SK-N-SH (cell line): ENCODE results near the gene ZDBF2. TPM values are rescaled to one million over a fixed set of nuclear protein-coding genes. Genes with fewer than 3 reads are reported as not detected.

Experiments used
- CTCF ChIA-PET: fragments of 300-600, 350-600 bp; formaldehyde crosslinking; extraction: SDS; loops from one replicate; lab custom pipeline; 2021; lab: Yijun Ruan, JAX
- POLR2A ChIA-PET: fragments of 350-600 bp; sonication (Branson Sonifier 250); formaldehyde crosslinking; extraction: SDS; loops from one replicate; lab custom pipeline; 2020; ENCODE audit warnings: antibody characterized with exemption, inconsistent platforms; lab: Yijun Ruan, JAX
- DNase-seq: peaks from one replicate; pipeline ENCODE4 v3.0.0; 2012
- H2AFZ ChIP-seq: fragments of 200-600 bp; sonication (generic); 2 replicates; pipeline ENCODE4 v1.8.1; 2016; ENCODE audit warnings: antibody characterized with exemption, mild to moderate bottlenecking, low read depth
- H3F3A ChIP-seq: fragments of 200-600 bp; sonication (generic); replicated peaks from 2 replicates; pipeline ENCODE3; 2016; ENCODE audit warnings: antibody characterized with exemption, mild to moderate bottlenecking; ENCODE audit not compliant: insufficient read depth
- H3K27ac ChIP-seq, 2 experiments: fragments of 200-500 bp in 1 of 2; fragments of 200-600 bp in 1 of 2; sonication (Bioruptor generic) in 1 of 2; sonication (generic), shearing (Covaris generic) in 1 of 2; 2 replicates each; pipeline versions ENCODE4 v1.5.1 to v1.6.1; 2014 to 2016; ENCODE audit warnings: low read depth in 2 of 2, inconsistent platforms in 1 of 2, low read length in 1 of 2, mild to moderate bottlenecking in 1 of 2, mixed read lengths in 1 of 2
- H3K27me3 ChIP-seq: fragments of 200-600 bp; sonication (generic), shearing (Covaris generic); 2 replicates; pipeline ENCODE4 v1.6.1; 2016; ENCODE audit warnings: mixed run types; ENCODE audit not compliant: insufficient read depth
- H3K36me3 ChIP-seq, 2 experiments: fragments of 200-500 bp in 1 of 2; fragments of 200-600 bp in 1 of 2; sonication (Bioruptor generic) in 1 of 2; sonication (generic) in 1 of 2; replicated peaks in 1 of 2; 2 replicates each; pipeline versions ENCODE3 to v1.5.1; 2014 to 2016; ENCODE audit warnings: low read length in 1 of 2, mild to moderate bottlenecking in 1 of 2; ENCODE audit not compliant: insufficient read depth in 2 of 2, control insufficient read depth in 1 of 2
- H3K4me1 ChIP-seq, 2 experiments: fragments of 200-500 bp in 1 of 2; fragments of 200-600 bp in 1 of 2; sonication (Bioruptor generic) in 1 of 2; sonication (generic), shearing (Covaris generic) in 1 of 2; 2 replicates each; pipeline versions ENCODE4 v1.5.1 to v1.6.1; 2014 to 2016; ENCODE audit warnings: low read depth in 1 of 2, low read length in 1 of 2, mixed run types in 1 of 2; ENCODE audit not compliant: insufficient read depth in 2 of 2, control insufficient read depth in 1 of 2
- H3K4me2 ChIP-seq: fragments of 200-600 bp; sonication (generic), shearing (Covaris generic); 2 replicates; pipeline ENCODE4 v1.6.1; 2017; ENCODE audit warnings: mixed run types
- H3K4me3 ChIP-seq, 2 experiments: fragments of 200-500 bp in 1 of 2; fragments of 200-600 bp in 1 of 2; sonication (Bioruptor generic) in 1 of 2; sonication (generic), shearing (Covaris generic) in 1 of 2; 2 replicates each; pipeline versions ENCODE4 v1.5.1 to v1.8.1; 2014 to 2016; ENCODE audit warnings: low read depth in 2 of 2, inconsistent platforms in 1 of 2, low read length in 1 of 2, mild to moderate bottlenecking in 1 of 2, mixed read lengths in 1 of 2, moderate library complexity in 1 of 2
- H3K79me2 ChIP-seq: fragments of 200-600 bp; sonication (generic); 2 replicates; pipeline ENCODE4 v1.8.1; 2017; ENCODE audit warnings: mild to moderate bottlenecking; ENCODE audit not compliant: insufficient read depth
- H3K9ac ChIP-seq: fragments of 200-600 bp; sonication (generic); 2 replicates; pipeline ENCODE4 v1.6.1; 2017; ENCODE audit warnings: mixed run types
- H3K9me2 ChIP-seq: fragments of 200-600 bp; sonication (generic); 2 replicates; pipeline ENCODE4 v1.6.1; 2017; ENCODE audit warnings: mixed run types
- H3K9me3 ChIP-seq: fragments of 200-600 bp; sonication (generic); 2 replicates; pipeline ENCODE4 v1.6.1; 2017; ENCODE audit warnings: mixed run types, mild to moderate bottlenecking, moderate library complexity
- H4K20me1 ChIP-seq: fragments of 200-600 bp; sonication (generic); 2 replicates; pipeline ENCODE4 v1.6.1; 2017; ENCODE audit warnings: mild to moderate bottlenecking, mixed run types; ENCODE audit not compliant: insufficient read depth
- CHD2 ChIP-seq: fragments of 150-350 bp; IDR thresholded peaks from 2 replicates; pipeline ENCODE4 v1.6.1; 2018; ENCODE audit warnings: low read length; ENCODE audit not compliant: partially characterized antibody
- EP300 ChIP-seq, 2 experiments: IDR thresholded peaks; 2 replicates each; pipeline versions ENCODE4 v1.4.0 to v1.6.1; 2012; ENCODE audit warnings: borderline replicate concordance in 1 of 2, low read depth in 1 of 2, low read length in 1 of 2
- FOSL2 ChIP-seq: IDR thresholded peaks from 2 replicates; pipeline ENCODE4 v1.4.0; 2012; ENCODE audit warnings: low read depth, mild to moderate bottlenecking, moderate library complexity, borderline replicate concordance
- GABPA ChIP-seq: IDR thresholded peaks from 2 replicates; pipeline ENCODE4 v1.4.0; 2012; ENCODE audit warnings: low read depth, mild to moderate bottlenecking
- JUND ChIP-seq: IDR thresholded peaks from 2 replicates; pipeline ENCODE4 v1.4.0; 2012
- MXI1 ChIP-seq: IDR thresholded peaks from 2 replicates; pipeline ENCODE4 v1.6.1; 2012; ENCODE audit warnings: mild to moderate bottlenecking, low read depth, low read length, improper control_type of control experiment
- NFIC ChIP-seq: IDR thresholded peaks from 2 replicates; pipeline ENCODE4 v1.4.0; 2012; ENCODE audit warnings: borderline replicate concordance
- POLR2AphosphoS5 ChIP-seq: IDR thresholded peaks from 2 replicates; pipeline ENCODE4 v1.6.1; 2012; ENCODE audit warnings: low read depth, low read length
- RXRA ChIP-seq: IDR thresholded peaks from 2 replicates; pipeline ENCODE4 v1.4.0; 2012; ENCODE audit warnings: low read depth, mild to moderate bottlenecking, borderline replicate concordance
- SIN3A ChIP-seq: IDR thresholded peaks from 2 replicates; pipeline ENCODE4 v1.6.1; 2012; ENCODE audit warnings: low read depth, mild to moderate bottlenecking, low read length, moderate library complexity, borderline replicate concordance
- TAF1 ChIP-seq: IDR thresholded peaks from 2 replicates; pipeline ENCODE4 v1.6.1; 2012; ENCODE audit warnings: low read depth, mild to moderate bottlenecking, low read length, moderate library complexity, borderline replicate concordance
- YY1 ChIP-seq: IDR thresholded peaks from 2 replicates; pipeline ENCODE4 v1.4.0; 2012; ENCODE audit warnings: low read depth, mild to moderate bottlenecking
- WGBS: methylation state at CpG from one replicate; pipeline ENCODE4 v1.1.6; 2017; ENCODE audit warnings: low lambda C conversion rate; 5-methylcytosine and 5-hydroxymethylcytosine counted together
- polyA plus RNA-seq, 3 experiments: library from polyadenylated mRNA; depleted of rRNA; stranded (reverse); fragments of >200 nt; gene quantifications; 2 replicates each; pipeline ENCODE4 v1.2.3, GENCODE V29; 2012
- TF ChIP-seq, protein P1 (sequence below): IDR thresholded peaks from 2 replicates; pipeline ENCODE4; 2012
- TF ChIP-seq, protein P2 (sequence below): fragments of 200-600 bp; sonication (generic); IDR thresholded peaks from 2 replicates; pipeline ENCODE4 v1.6.1; 2017; ENCODE audit warnings: antibody characterized with exemption, mild to moderate bottlenecking, moderate library complexity
- TF ChIP-seq, protein P3 (sequence below): fragments of 150-350 bp; IDR thresholded peaks from 2 replicates; pipeline ENCODE4 v1.6.1; 2016; ENCODE audit warnings: mild to moderate bottlenecking, low read depth, low read length
- TF ChIP-seq, protein P4 (sequence below): IDR thresholded peaks from 2 replicates; pipeline ENCODE4 v1.4.0; 2012; ENCODE audit warnings: low read depth, borderline replicate concordance
- TF ChIP-seq, protein P5 (sequence below): fragments of 150-350 bp; IDR thresholded peaks from 2 replicates; pipeline ENCODE4 v1.6.1; 2017; ENCODE audit warnings: antibody characterized with exemption, low read length, low read depth, borderline replicate concordance

ZDBF2 gene
- polyA plus RNA-seq, 1 of the 3 experiments (the other 2 are of a cell fraction): 1.4 TPM

DNA sequence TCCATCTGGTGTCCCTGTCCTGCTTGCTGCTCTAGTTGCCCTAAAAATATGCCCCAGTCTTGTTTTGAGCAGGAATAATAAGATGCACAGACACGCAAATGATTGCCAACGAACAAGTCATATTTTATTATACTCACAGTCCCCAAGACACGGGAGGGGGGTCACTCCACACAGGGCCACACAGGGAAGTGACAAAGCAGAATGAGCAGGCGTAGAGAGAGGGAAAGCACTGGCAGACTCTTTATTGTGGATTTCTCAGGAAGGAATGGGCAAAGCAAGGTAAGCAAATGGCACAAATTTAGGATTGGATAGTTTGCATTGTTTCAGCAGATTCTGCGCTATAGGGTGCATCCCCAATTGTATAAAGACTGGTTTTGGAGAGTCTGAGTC, 20.7 kb upstream of the ZDBF2 start (continued):
- no peak for TF ChIP-seq EP300 (IDR thresholded peaks at IDR 0.05; ENCODE audit: borderline replicate concordance in 1 of 2, low read depth in 1 of 2, low read length in 1 of 2)
- TF ChIP-seq JUND: no peak
- TF ChIP-seq, protein P1, sequence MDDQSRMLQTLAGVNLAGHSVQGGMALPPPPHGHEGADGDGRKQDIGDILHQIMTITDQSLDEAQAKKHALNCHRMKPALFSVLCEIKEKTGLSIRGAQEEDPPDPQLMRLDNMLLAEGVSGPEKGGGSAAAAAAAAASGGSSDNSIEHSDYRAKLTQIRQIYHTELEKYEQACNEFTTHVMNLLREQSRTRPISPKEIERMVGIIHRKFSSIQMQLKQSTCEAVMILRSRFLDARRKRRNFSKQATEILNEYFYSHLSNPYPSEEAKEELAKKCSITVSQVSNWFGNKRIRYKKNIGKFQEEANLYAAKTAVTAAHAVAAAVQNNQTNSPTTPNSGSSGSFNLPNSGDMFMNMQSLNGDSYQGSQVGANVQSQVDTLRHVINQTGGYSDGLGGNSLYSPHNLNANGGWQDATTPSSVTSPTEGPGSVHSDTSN: no peak
- no peak for TF ChIP-seq FOSL2
- TF ChIP-seq, protein P2, sequence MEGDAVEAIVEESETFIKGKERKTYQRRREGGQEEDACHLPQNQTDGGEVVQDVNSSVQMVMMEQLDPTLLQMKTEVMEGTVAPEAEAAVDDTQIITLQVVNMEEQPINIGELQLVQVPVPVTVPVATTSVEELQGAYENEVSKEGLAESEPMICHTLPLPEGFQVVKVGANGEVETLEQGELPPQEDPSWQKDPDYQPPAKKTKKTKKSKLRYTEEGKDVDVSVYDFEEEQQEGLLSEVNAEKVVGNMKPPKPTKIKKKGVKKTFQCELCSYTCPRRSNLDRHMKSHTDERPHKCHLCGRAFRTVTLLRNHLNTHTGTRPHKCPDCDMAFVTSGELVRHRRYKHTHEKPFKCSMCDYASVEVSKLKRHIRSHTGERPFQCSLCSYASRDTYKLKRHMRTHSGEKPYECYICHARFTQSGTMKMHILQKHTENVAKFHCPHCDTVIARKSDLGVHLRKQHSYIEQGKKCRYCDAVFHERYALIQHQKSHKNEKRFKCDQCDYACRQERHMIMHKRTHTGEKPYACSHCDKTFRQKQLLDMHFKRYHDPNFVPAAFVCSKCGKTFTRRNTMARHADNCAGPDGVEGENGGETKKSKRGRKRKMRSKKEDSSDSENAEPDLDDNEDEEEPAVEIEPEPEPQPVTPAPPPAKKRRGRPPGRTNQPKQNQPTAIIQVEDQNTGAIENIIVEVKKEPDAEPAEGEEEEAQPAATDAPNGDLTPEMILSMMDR: no peak

DNA sequence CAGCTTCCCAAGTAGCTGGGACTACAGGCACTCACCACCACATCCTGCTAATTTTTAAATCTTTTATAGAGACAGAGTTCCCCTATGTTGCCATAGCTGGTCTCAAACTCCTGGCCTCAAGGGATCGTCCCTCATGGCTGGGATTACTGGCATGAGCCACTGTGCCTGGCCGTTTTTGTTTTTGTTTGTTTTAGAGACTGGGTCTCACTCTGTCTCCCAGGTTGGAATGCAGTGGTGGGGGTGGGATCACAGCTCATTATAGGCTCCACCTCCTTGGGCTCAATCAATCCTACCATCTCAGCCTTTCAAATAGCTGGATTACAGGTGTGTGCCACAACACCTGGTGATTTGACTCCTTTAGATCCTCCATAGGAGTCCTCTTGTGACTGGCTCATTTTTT, 19.5 kb upstream of the ZDBF2 start:
- Histone ChIP-seq H3K9me3 (no peaks in the 10 kb centered on the region), H3K36me3 (no peaks in the 10 kb centered on the region), H3K27ac (no peak overlapping the region), H2AFZ (no peak overlapping the region), H3K9ac (no peak overlapping the region), H3F3A (no peaks in the 10 kb centered on the region), H3K4me2 (no peak overlapping the region), H3K9me2 (no peaks in the 10 kb centered on the region), H3K4me3 (no peak overlapping the region), H3K79me2 (no peaks in the 10 kb centered on the region), H4K20me1 (no peaks in the 10 kb centered on the region), H3K4me1 (no peaks in the 10 kb centered on the region; a peak in 1 of 4 replicates), H3K27me3 (peaks cover 7% of the 10 kb centered on the region; the same call in 1 of the 2 replicates)
- no peak for DNase-seq
- 41% methylated on average over 2 of the region's 2 CpGs for WGBS
- CTCF ChIA-PET: interaction anchor here (0.6 to 2.2 kb wide), 2 partner anchors 18 to 22 kb away, joined by 6 to 7 read pairs; no protein-coding TSS in a partner anchor
- POLR2A ChIA-PET: interaction anchor here (0.8 kb wide), 1 partner anchor 1940 kb away, joined by 4 read pairs; no protein-coding TSS in a partner anchor
- TF ChIP-seq, protein P3, sequence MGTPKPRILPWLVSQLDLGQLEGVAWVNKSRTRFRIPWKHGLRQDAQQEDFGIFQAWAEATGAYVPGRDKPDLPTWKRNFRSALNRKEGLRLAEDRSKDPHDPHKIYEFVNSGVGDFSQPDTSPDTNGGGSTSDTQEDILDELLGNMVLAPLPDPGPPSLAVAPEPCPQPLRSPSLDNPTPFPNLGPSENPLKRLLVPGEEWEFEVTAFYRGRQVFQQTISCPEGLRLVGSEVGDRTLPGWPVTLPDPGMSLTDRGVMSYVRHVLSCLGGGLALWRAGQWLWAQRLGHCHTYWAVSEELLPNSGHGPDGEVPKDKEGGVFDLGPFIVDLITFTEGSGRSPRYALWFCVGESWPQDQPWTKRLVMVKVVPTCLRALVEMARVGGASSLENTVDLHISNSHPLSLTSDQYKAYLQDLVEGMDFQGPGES: no peak
- TF ChIP-seq, protein P1: no peak
- TF ChIP-seq FOSL2 (no peak), NFIC (no peak), GABPA (no peak), RXRA (no peak), SIN3A (no peak), CHD2 (no peak), MXI1 (no peak), POLR2AphosphoS5 (no peak), YY1 (no peak), TAF1 (no peak)
- TF ChIP-seq, protein P4, sequence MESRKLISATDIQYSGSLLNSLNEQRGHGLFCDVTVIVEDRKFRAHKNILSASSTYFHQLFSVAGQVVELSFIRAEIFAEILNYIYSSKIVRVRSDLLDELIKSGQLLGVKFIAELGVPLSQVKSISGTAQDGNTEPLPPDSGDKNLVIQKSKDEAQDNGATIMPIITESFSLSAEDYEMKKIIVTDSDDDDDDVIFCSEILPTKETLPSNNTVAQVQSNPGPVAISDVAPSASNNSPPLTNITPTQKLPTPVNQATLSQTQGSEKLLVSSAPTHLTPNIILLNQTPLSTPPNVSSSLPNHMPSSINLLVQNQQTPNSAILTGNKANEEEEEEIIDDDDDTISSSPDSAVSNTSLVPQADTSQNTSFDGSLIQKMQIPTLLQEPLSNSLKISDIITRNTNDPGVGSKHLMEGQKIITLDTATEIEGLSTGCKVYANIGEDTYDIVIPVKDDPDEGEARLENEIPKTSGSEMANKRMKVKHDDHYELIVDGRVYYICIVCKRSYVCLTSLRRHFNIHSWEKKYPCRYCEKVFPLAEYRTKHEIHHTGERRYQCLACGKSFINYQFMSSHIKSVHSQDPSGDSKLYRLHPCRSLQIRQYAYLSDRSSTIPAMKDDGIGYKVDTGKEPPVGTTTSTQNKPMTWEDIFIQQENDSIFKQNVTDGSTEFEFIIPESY: no peak
- TF ChIP-seq, protein P5, sequence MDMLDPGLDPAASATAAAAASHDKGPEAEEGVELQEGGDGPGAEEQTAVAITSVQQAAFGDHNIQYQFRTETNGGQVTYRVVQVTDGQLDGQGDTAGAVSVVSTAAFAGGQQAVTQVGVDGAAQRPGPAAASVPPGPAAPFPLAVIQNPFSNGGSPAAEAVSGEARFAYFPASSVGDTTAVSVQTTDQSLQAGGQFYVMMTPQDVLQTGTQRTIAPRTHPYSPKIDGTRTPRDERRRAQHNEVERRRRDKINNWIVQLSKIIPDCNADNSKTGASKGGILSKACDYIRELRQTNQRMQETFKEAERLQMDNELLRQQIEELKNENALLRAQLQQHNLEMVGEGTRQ: no peak
- TF ChIP-seq, protein P2: no peak
